Endothelial cell of umbilical vein (primary cell): ENCODE results near the gene CACNG4. TPM values are rescaled to one million over a fixed set of nuclear protein-coding genes. Genes with fewer than 3 reads are reported as not detected.

ENCODE experiments used
- BruUV-seq: library from RNA; stranded (reverse); fragments of 400-500 nt; replicated peaks from 2 replicates; lab custom pipeline; 2021; lab: Mats Ljungman, UMichigan
- CTCF ChIA-PET: fragments of 300-600, 350-600 bp; sonication (Branson Sonifier 250); formaldehyde crosslinking; loops from one replicate; lab custom pipeline; 2021; ENCODE audit warnings: antibody characterized with exemption, inconsistent platforms; lab: Charles Lee
- POLR2A ChIA-PET: fragments of 300-600, 350-600 bp; sonication (Branson Sonifier 250); formaldehyde crosslinking; loops from one replicate; lab custom pipeline; 2021; ENCODE audit warnings: antibody characterized with exemption, inconsistent platforms; lab: Charles Lee
- DNase-seq: peaks from one replicate; pipeline ENCODE4 v3.0.0-alpha.2; 2011; ENCODE audit warnings: low read depth, low spot score
- FAIRE-seq: peaks from 2 replicates; lab custom pipeline; 2011; peaks lifted over from hg19 to GRCh38; lab: Jason Lieb, UNC
- H2AFZ ChIP-seq: 2 replicates; pipeline ENCODE4 v1.6.0; 2012; ENCODE audit warnings: low read depth, low read length, control low read depth, inconsistent platforms
- H3K27ac ChIP-seq: 2 replicates; pipeline ENCODE4 v1.5.1; 2011; ENCODE audit warnings: low read depth, mild to moderate bottlenecking, control low read depth, low read length, moderate library complexity; ENCODE audit not compliant: insufficient read depth
- H3K27me3 ChIP-seq, 2 experiments: 2 replicates each; pipeline versions ENCODE4 v1.6.0 to v1.6.1; 2011; ENCODE audit warnings: low read length in 2 of 2, mixed read lengths in 1 of 2; ENCODE audit not compliant: control insufficient read depth in 2 of 2, insufficient read depth in 2 of 2
- H3K36me3 ChIP-seq, 2 experiments: 2 replicates in 1 of 2; 3 replicates in 1 of 2; pipeline ENCODE4 v1.5.1; 2011; ENCODE audit warnings: low read length in 2 of 2, mild to moderate bottlenecking in 1 of 2, moderate library complexity in 1 of 2; ENCODE audit not compliant: control insufficient read depth in 2 of 2, insufficient read depth in 2 of 2; ENCODE audit errors: extremely low read depth in 1 of 2
- H3K4me1 ChIP-seq: 3 replicates; pipeline ENCODE4 v1.5.1; 2011; ENCODE audit warnings: mild to moderate bottlenecking, low read length; ENCODE audit not compliant: control insufficient read depth, insufficient read depth; ENCODE audit errors: extremely low read depth
- H3K4me2 ChIP-seq: 2 replicates; pipeline ENCODE4 v1.6.1; 2011; ENCODE audit warnings: low read length, control low read depth, mixed read lengths; ENCODE audit not compliant: insufficient read depth
- H3K4me3 ChIP-seq, 3 experiments: fragments of 200-600 bp in 1 of 3; sonication (generic), shearing (Covaris generic) in 1 of 3; replicated peaks in 1 of 3; 2 replicates each; pipeline ENCODE4 v1.5.1; 2011 to 2016; ENCODE audit warnings: control low read depth in 3 of 3, low read length in 3 of 3, mild to moderate bottlenecking in 2 of 3, inconsistent platforms in 1 of 3, low read depth in 1 of 3, moderate library complexity in 1 of 3; ENCODE audit not compliant: insufficient read depth in 1 of 3
- H3K79me2 ChIP-seq: 2 replicates; pipeline ENCODE4 v1.6.0; 2012; ENCODE audit warnings: low read length, inconsistent platforms; ENCODE audit not compliant: control insufficient read depth, insufficient read depth
- H3K9ac ChIP-seq: replicated peaks from 2 replicates; pipeline ENCODE3; 2011; ENCODE audit warnings: low read length, control low read depth; ENCODE audit not compliant: insufficient read depth; ENCODE audit errors: extremely low read depth
- H3K9me1 ChIP-seq: replicated peaks from 3 replicates; pipeline ENCODE4 v1.6.0; 2011; ENCODE audit warnings: mild to moderate bottlenecking, low read length; ENCODE audit not compliant: control insufficient read depth, insufficient read depth; ENCODE audit errors: extremely low read depth
- H3K9me3 ChIP-seq: replicated peaks from 2 replicates; pipeline ENCODE4 v1.5.1; 2012; ENCODE audit warnings: low read length, inconsistent platforms; ENCODE audit not compliant: control insufficient read depth, insufficient read depth
- H4K20me1 ChIP-seq: replicated peaks from 2 replicates; pipeline ENCODE3; 2011; ENCODE audit warnings: mild to moderate bottlenecking, low read length; ENCODE audit not compliant: control insufficient read depth, insufficient read depth; ENCODE audit errors: extremely low read depth
- EZH2 ChIP-seq: IDR thresholded peaks from 2 replicates; pipeline ENCODE4 v1.6.1; 2012; ENCODE audit warnings: borderline replicate concordance, low read depth, mild to moderate bottlenecking, moderate library complexity, low read length, inconsistent platforms; ENCODE audit not compliant: severe bottlenecking
- FOS ChIP-seq: IDR thresholded peaks from 2 replicates; pipeline ENCODE4 v1.6.1; 2011; ENCODE audit warnings: mild to moderate bottlenecking, low read length, moderate library complexity, borderline replicate concordance; ENCODE audit not compliant: insufficient read depth
- GATA2 ChIP-seq: IDR thresholded peaks from 2 replicates; pipeline ENCODE4 v1.7.0; 2011; ENCODE audit warnings: low read depth, mild to moderate bottlenecking, moderate library complexity, mixed read lengths, low read length; ENCODE audit not compliant: insufficient read length, insufficient read depth
- JUN ChIP-seq: IDR thresholded peaks from 2 replicates; pipeline ENCODE4 v1.6.1; 2011; ENCODE audit warnings: borderline replicate concordance, low read depth; ENCODE audit not compliant: insufficient read length, insufficient read depth
- MAX ChIP-seq: IDR thresholded peaks from 2 replicates; pipeline ENCODE4 v1.6.1; 2011; ENCODE audit not compliant: insufficient read depth, insufficient read length
- MYC ChIP-seq: IDR thresholded peaks from one replicate; pipeline ENCODE4 v1.6.1; 2011; ENCODE audit warnings: mild to moderate bottlenecking, low read depth, low read length
- POLR2A ChIP-seq: IDR thresholded peaks from 2 replicates; pipeline ENCODE4 v1.6.1; 2012; ENCODE audit warnings: low read depth, mild to moderate bottlenecking, control low read depth, low read length
- POLR2AphosphoS5 ChIP-seq: IDR thresholded peaks from 2 replicates; pipeline ENCODE4 v1.6.1; 2012; ENCODE audit warnings: low read depth, mild to moderate bottlenecking, control low read depth, low read length, moderate library complexity; ENCODE audit not compliant: insufficient read depth
- dilution Hi-C: fragments of 300-500 bp; cut with MboI; formaldehyde crosslinking; loops from one replicate; pipeline ENCODE4 v1.15.0; 2019; ENCODE audit warnings: low sequenced_read_pairs; ENCODE audit not compliant: extremely low pct_ligation_motif_present
- intact Hi-C: fragments of 100-400 bp; cut with micrococcal nuclease; formaldehyde crosslinking; loops from one replicate; pipeline ENCODE4 v1.10.0; 2022
- polyA plus RNA-seq, 4 experiments: library from polyadenylated mRNA; depleted of rRNA in 3 of 4; stranded (reverse) in 3 of 4; unstranded in 1 of 4; fragments of >200 nt; gene quantifications; 2 replicates each; pipeline versions ENCODE4 v1.2.1 to v1.2.3, GENCODE V29; 2011 to 2012; ENCODE audit warnings: missing spikeins in 1 of 4
- total RNA-seq: library from RNA; stranded (reverse); gene quantifications from 2 replicates; pipeline ENCODE4 v1.2.3, GENCODE V29; 2021
- TF ChIP-seq, protein P1 (sequence below), 2 donors: IDR thresholded peaks; 1 replicate in 1 of 2; 2 replicates in 1 of 2; pipeline ENCODE4 v1.5.1; 2011; ENCODE audit warnings: low read length in 2 of 2, mild to moderate bottlenecking in 2 of 2, moderate library complexity in 2 of 2, control low read depth in 1 of 2, inconsistent platforms in 1 of 2, low read depth in 1 of 2; ENCODE audit not compliant: insufficient read depth in 1 of 2; ENCODE audit errors: extremely low read depth in 1 of 2

CACNG4 gene
- total and polyA plus RNA-seq, 2 donors (not counting 3 experiments of a cell fraction or from before 2014, with no cell fraction given): not detected

- Histone ChIP-seq H3K4me1 (no peaks in the 10 kb centered on the region), H3K79me2 (no peaks in the 10 kb centered on the region), H3K9me3 (peaks cover 2% of the 10 kb centered on the region), H3K4me3 (no peak overlapping the region), H3K27me3 (no peaks in the 10 kb centered on the region), H3K4me2 (no peak overlapping the region), H2AFZ (no peak overlapping the region), H3K27ac (no peak overlapping the region), H3K36me3 (no peaks in the 10 kb centered on the region), H3K9me1 (no peaks in the 10 kb centered on the region), H4K20me1 (no peaks in the 10 kb centered on the region), H3K9ac (no peak overlapping the region)
- FAIRE-seq: no peak
- intact Hi-C loops (no loop called here), dilution Hi-C loops (no loop called here)
- ChIA-PET POLR2A (no interaction called here), CTCF (no interaction called here)
- BruUV-seq: no TSS peak
- TF ChIP-seq EZH2 (no peak), FOS (no peak), JUN (no peak), GATA2 (no peak), MAX (no peak), POLR2A (no peak), MYC (no peak), POLR2AphosphoS5 (no peak)
- TF ChIP-seq, protein P1, sequence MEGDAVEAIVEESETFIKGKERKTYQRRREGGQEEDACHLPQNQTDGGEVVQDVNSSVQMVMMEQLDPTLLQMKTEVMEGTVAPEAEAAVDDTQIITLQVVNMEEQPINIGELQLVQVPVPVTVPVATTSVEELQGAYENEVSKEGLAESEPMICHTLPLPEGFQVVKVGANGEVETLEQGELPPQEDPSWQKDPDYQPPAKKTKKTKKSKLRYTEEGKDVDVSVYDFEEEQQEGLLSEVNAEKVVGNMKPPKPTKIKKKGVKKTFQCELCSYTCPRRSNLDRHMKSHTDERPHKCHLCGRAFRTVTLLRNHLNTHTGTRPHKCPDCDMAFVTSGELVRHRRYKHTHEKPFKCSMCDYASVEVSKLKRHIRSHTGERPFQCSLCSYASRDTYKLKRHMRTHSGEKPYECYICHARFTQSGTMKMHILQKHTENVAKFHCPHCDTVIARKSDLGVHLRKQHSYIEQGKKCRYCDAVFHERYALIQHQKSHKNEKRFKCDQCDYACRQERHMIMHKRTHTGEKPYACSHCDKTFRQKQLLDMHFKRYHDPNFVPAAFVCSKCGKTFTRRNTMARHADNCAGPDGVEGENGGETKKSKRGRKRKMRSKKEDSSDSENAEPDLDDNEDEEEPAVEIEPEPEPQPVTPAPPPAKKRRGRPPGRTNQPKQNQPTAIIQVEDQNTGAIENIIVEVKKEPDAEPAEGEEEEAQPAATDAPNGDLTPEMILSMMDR (IDR thresholded peaks at IDR 0.05; ENCODE audit: extremely low read depth in 1 of 2, insufficient read depth in 1 of 2, low read depth in 1 of 2, low read length in 2 of 2): no peak
- DNase-seq: no peak
These were observed 84.7 kb downstream of the CACNG4 start for GRCh38 chr17:67049025-67049739.
